ENCODE measurements around the gene DGKD. TPM values are rescaled to one million over a fixed set of nuclear protein-coding genes. Genes with fewer than 3 reads are reported as not detected.
"Not testable (repeated sequence)": the region's sequence is repeated elsewhere in the genome, so short reads cannot be mapped to it uniquely, and the experiment has no call there.

DGKD gene
- total and polyA plus RNA-seq, 7 donors, result 59.4 to 365 (median 173) TPM

DNA sequence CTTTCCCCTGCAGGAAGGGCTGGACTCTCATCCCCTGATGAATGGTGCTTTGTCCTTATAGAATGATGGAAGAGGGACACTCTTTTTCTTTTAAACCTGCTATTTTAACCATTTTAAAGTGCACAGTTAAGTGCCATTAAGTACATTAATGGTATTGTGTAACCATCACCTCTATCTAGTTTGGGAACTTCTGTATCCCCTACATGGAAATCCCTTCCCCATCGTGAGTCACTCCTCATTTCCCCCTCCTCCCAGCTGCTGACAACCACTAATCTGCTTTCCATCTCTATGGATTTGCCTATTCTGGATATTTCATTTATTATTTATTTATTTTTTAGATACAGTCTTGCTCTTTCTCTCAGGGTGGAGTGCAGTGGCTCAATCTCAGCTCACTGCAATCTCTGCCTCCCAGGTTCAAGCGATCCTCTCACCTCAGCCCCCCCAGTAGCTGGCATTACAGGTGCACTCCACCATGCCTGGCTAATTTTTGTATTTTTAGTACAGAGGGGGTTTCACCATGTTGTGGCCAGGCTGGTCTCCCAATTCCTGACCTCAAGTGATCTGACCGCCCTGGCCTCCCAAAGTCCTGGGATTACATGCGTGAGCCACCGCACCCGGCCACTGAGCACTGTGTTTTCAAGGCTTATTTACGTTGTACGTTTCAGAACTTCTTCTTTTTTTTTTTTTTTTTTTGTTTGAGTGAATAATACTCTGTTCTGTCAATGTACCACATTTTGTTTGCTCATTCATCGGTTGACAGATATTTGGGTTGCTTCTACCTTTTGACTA, 15.8 kb downstream of the DGKD start:
- no peak for TF ChIP-seq CTCF (IDR thresholded peaks at IDR 0.05)
- H3K27me3 ChIP-seq (ENCODE audit: insufficient read depth in 3 of 3, low read length in 2 of 3), result no peaks in the 10 kb centered on the region
- no peak for DNase-seq
- no peak overlapping the region for H3K27ac ChIP-seq
- H3K9me3 ChIP-seq, result no peaks in the 10 kb centered on the region
- no peak overlapping the region for H3K4me3 ChIP-seq
- peaks cover 33% of the 10 kb centered on the region for H3K4me1 ChIP-seq
- intact Hi-C loops (cut with DNase I), result no loop called here
- no peak for ATAC-seq
- 88 to 94% (median 91%) methylated on average over 9 of the region's 9 CpGs for WGBS, 3 donors
- H3K36me3 ChIP-seq (ENCODE audit: insufficient read depth in 1 of 2, low read depth in 1 of 2), result peaks cover 0 to 3% of the 10 kb centered on the region in 2 donors

DNA sequence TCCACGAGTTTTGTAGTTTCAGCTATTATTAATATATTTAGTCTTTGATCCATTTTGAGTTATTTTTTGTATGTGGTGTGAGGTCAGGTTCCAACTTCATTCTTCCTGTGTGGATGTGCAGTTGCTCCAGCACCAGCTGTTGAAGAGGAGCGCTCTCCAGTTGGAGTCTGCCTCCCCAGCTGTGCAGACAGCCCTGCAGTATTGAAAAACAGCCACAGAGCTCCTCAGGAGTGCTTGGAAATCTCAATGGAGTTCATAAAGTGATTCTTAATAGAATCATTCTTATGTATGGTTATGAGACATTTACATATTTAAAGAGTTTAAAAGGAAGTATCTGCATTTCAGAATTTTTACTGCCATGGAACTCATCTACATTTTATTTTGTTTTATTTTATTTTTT, 17.3 kb downstream of the DGKD start:
- ATAC-seq, result no peak
- H3K27me3 ChIP-seq (ENCODE audit: insufficient read depth in 3 of 3, low read length in 2 of 3), result no peaks in the 10 kb centered on the region
- WGBS, 3 donors, result 46 to 67% (median 57%) methylated on average over 2 of the region's 2 CpGs
- no peak for DNase-seq
- H3K4me1 ChIP-seq, result peaks cover 38% of the 10 kb centered on the region
- no peak overlapping the region for H3K4me3 ChIP-seq
- intact Hi-C loops (cut with DNase I), result no loop called here
- H3K9me3 ChIP-seq, result no peaks in the 10 kb centered on the region
- H3K36me3 ChIP-seq (ENCODE audit: insufficient read depth in 1 of 2, low read depth in 1 of 2), result peaks cover 0 to 3% of the 10 kb centered on the region in 2 donors
- TF ChIP-seq CTCF (IDR thresholded peaks at IDR 0.05), result no peak
- H3K27ac ChIP-seq, result no peak overlapping the region

DNA sequence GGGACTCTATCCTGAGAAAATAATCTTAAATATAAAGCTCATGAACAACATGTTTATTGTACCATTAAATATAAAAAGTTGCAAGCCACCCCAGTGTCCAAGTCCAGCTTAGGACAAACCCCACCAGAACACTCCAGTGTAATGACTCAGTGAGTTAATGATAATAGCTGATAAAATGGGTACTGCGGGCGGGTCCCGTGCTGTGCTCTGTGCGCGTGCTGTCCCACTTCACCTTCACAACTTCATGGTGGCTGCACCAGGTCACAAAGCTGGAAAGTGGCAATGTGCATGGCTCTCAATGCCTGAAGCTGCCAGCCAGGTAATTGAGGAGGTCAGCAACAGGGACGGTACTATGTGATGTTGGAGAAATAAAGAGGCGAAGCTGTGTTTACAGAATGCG, 18.6 kb downstream of the DGKD start:
- WGBS, 3 donors, result 86 to 93% (median 92%) methylated on average over 8 of the region's 8 CpGs
- H3K27me3 ChIP-seq (ENCODE audit: insufficient read depth in 3 of 3, low read length in 2 of 3), result no peaks in the 10 kb centered on the region
- H3K27ac ChIP-seq, result no peak overlapping the region
- peaks cover 0 to 3% of the 10 kb centered on the region in 2 donors for H3K36me3 ChIP-seq (ENCODE audit: insufficient read depth in 1 of 2, low read depth in 1 of 2)
- H3K4me1 ChIP-seq, result peaks cover 38% of the 10 kb centered on the region
- intact Hi-C loops (cut with DNase I), result no loop called here
- DNase-seq (no peak), ATAC-seq (no peak)
- TF ChIP-seq CTCF (IDR thresholded peaks at IDR 0.05), result no peak
- H3K9me3 ChIP-seq, result no peaks in the 10 kb centered on the region
- H3K4me3 ChIP-seq, result no peak overlapping the region

- DNase-seq (no peak), ATAC-seq (no peak)
- Histone ChIP-seq H3K27ac (no peak overlapping the region), H3K4me1 (peaks cover 38% of the 10 kb centered on the region), H3K27me3 (ENCODE audit: insufficient read depth in 3 of 3, low read length in 2 of 3) (no peaks in the 10 kb centered on the region), H3K36me3 (ENCODE audit: insufficient read depth in 1 of 2, low read depth in 1 of 2) (peaks cover 0 to 3% of the 10 kb centered on the region in 2 donors), H3K4me3 (no peak overlapping the region), H3K9me3 (no peaks in the 10 kb centered on the region)
- TF ChIP-seq CTCF (IDR thresholded peaks at IDR 0.05), result no peak
- intact Hi-C loops (cut with DNase I), result no loop called here
- WGBS, 3 donors, result 57 to 75% (median 58%) methylated on average over 5 of the region's 5 CpGs
These were observed 19.0 kb downstream of the DGKD start for GRCh38 chr2:233373316-233373715.

DNA sequence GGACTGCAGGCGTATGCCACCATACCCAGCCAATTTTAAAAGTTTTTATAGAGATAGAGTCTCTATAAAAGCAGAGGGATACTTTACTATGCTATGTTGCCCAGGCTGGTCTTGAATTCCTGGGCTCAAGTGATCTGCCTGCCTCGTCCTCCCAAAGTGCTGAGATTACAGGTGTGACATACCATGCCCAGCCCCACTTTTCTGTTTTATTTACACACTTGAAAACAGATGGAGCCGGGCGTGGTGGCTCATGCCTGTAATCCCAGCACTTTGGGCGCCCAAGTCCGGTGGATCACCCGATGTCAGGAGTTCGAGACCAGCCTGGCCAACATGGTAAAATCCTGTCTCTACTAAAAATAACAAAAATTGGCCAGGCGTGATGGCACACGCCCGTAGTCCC, 20.5 kb downstream of the DGKD start:
- ATAC-seq; H3K36me3 ChIP-seq (ENCODE audit: insufficient read depth in 1 of 2, low read depth in 1 of 2); H3K4me3 ChIP-seq; H3K27ac ChIP-seq; H3K9me3 ChIP-seq; intact Hi-C loops (cut with DNase I); DNase-seq; H3K27me3 ChIP-seq (ENCODE audit: insufficient read depth in 3 of 3, low read length in 2 of 3): not testable (repeated sequence)
- H3K4me1 ChIP-seq, result peaks cover 27% of the 10 kb centered on the region
- 89 to 95% (median 92%) methylated on average over 11 of the region's 11 CpGs for WGBS, 3 donors
